ENCODE results near the gene SBK2.

Gene SBK2

GRCh38 chr19:55485439-55486011 is 51.4 kb downstream of the SBK2 start:
- no peak for DNase-seq

- no peak for DNase-seq
Observed at GRCh38 chr19:55484593-55485438, 52.1 kb downstream of the SBK2 start, which contains the start of gene NAT14. Gene NAT14, plus strand, starts transcription at chr19:55485188. Its CDS starts 521 bp downstream, at chr19:55485709.

- DNase-seq = no peak
Observed at GRCh38 chr19:55483706-55484592, 53.0 kb downstream of the SBK2 start.

GRCh38 chr19:55482967-55483705 is 53.8 kb downstream of the SBK2 start:
- DNase-seq = no peak

DNA sequence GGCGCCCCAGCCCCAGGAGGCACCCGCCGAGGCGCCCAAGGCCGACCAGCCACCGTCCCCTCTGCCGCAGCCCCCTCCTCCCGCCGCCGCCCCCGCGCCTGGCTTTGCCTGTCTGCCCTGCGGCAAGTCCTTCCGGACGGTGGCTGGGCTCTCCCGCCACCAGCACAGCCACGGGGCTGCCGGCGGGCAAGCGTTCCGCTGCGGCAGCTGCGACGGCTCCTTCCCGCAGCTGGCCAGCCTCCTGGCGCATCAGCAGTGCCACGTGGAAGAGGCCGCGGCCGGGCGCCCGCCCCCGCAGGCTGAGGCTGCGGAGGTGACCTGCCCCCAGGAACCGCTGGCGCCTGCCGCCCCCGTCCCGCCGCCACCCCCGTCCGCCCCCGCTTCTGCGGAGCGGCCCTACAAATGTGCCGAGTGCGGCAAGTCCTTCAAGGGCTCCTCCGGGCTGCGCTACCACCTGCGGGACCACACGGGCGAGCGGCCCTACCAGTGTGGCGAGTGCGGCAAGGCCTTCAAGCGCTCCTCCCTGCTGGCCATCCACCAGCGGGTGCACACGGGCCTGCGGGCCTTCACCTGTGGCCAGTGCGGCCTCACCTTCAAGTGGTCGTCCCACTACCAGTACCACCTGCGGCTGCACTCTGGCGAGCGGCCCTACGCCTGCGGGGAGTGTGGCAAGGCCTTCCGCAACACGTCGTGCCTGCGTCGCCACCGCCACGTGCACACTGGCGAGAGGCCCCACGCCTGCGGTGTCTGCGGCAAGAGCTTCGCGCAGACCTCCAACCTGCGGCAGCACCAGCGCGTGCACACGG is 54.6 kb downstream of the SBK2 start:
- no peak for DNase-seq

GRCh38 chr19:55481794-55482155 is 55.2 kb downstream of the SBK2 start:
- DNase-seq = no peak

- no peak for DNase-seq
Observed at GRCh38 chr19:55481148-55481793, 55.7 kb downstream of the SBK2 start.

DNA sequence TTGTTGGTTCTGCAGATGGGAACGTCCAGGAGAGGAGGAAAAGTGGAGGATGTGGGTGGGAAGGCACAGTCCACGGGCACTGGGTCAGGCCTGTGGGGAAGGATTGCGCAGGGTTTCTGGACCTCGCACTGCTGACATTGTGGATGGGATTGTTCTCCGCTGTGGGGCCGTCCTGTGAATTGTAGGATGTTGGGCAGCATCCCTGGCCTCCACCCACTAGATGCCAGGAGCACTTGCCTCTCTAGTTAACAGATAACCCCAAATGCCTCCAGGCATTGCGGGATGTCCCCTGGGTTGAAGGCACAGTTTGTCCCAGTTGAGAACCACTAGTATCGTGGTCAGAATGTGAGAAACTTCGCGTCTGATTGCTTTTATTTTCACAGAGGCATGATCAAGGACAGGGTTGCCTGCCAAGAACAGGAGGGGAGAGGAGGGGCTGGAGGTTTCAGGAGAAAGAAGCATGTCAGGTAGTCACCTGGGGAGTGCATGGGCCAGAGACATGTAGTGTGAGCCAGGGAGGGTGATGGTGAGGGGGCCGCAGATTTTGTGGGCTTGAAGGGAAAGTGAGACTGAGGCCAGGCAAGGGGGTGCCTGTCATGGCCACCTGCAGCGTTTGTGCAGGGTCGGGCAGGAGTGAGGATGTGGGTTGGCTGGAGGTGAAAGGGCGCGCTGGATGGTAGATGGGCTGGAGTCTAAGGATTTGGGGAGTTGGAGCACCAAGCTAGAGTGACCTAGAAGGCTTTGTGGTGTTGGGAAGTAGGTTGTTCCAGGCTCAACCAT is 57.3 kb downstream of the SBK2 start:
- DNase-seq = no peak

- no peak for DNase-seq
Observed at GRCh38 chr19:55479045-55479444, 57.9 kb downstream of the SBK2 start.
